IMR-90 (cell line): Measurements from ENCODE around the gene TPX2. TPM values are rescaled to one million over a fixed set of nuclear protein-coding genes. Genes with fewer than 3 reads are reported as not detected.

Experiments used
- ATAC-seq: fragments of 200-7000 bp; cut with Tn5 transposase; 2 replicates; pipeline ENCODE4 v1.9.1; 2020; ENCODE audit warnings: low read depth, mild to moderate bottlenecking, moderate library complexity
- BruUV-seq: library from RNA; stranded (reverse); fragments of 400-500 nt; replicated peaks from 2 replicates; lab custom pipeline; 2021; lab: Mats Ljungman, UMichigan
- CTCF ChIA-PET: fragments of 300-600 bp; formaldehyde crosslinking; extraction: SDS; loops from one replicate; lab custom pipeline; 2021; ENCODE audit warnings: antibody characterized with exemption; lab: Yijun Ruan, JAX
- POLR2A ChIA-PET: fragments of 300-600 bp; sonication (Branson Sonifier 250); formaldehyde crosslinking; loops from one replicate; lab custom pipeline; 2022; ENCODE audit warnings: antibody characterized with exemption; ENCODE audit not compliant: unreplicated experiment; lab: Charles Lee
- DNase-seq: peaks from one replicate; pipeline ENCODE4 v3.0.0; 2013
- H2AFZ ChIP-seq: replicated peaks from 2 replicates; pipeline ENCODE3; 2013; ENCODE audit warnings: low read length, mild to moderate bottlenecking; ENCODE audit not compliant: poor library complexity
- H2AK5ac ChIP-seq: 2 replicates; pipeline ENCODE4 v1.6.1; 2013; ENCODE audit warnings: low read depth, low read length, inconsistent platforms
- H2AK9ac ChIP-seq: replicated peaks from 2 replicates; pipeline ENCODE3; 2013; ENCODE audit warnings: mild to moderate bottlenecking, low read depth, low read length, moderate library complexity; ENCODE audit not compliant: poor library complexity
- H2BK120ac ChIP-seq: 2 replicates; pipeline ENCODE4 v1.6.1; 2013; ENCODE audit warnings: low read depth, low read length, inconsistent platforms
- H2BK15ac ChIP-seq: 3 replicates; pipeline ENCODE4 v1.6.1; 2013; ENCODE audit warnings: low read depth, low read length, inconsistent platforms
- H2BK20ac ChIP-seq: 2 replicates; pipeline ENCODE4 v1.6.1; 2013; ENCODE audit warnings: low read depth, mild to moderate bottlenecking, inconsistent platforms, low read length, moderate library complexity
- H2BK5ac ChIP-seq: 2 replicates; pipeline ENCODE4 v1.6.1; 2013; ENCODE audit warnings: mild to moderate bottlenecking, low read depth, low read length, inconsistent platforms; ENCODE audit not compliant: poor library complexity, severe bottlenecking
- H3K14ac ChIP-seq: replicated peaks from 2 replicates; pipeline ENCODE4 v1.6.1; 2013; ENCODE audit warnings: low read depth, low read length, inconsistent platforms
- H3K18ac ChIP-seq: 2 replicates; pipeline ENCODE4 v1.6.1; 2013; ENCODE audit warnings: low read depth, low read length, control low read depth
- H3K23ac ChIP-seq: 2 replicates; pipeline ENCODE4 v1.6.1; 2013; ENCODE audit warnings: low read depth, low read length, inconsistent platforms
- H3K27ac ChIP-seq: 2 replicates; pipeline ENCODE4 v1.5.1; 2013; ENCODE audit warnings: mild to moderate bottlenecking, control low read depth, low read length; ENCODE audit not compliant: insufficient read depth
- H3K27me3 ChIP-seq: 2 replicates; pipeline ENCODE4 v1.6.1; 2013; ENCODE audit warnings: low read length; ENCODE audit not compliant: control insufficient read depth, insufficient read depth
- H3K36me3 ChIP-seq: 2 replicates; pipeline ENCODE4 v1.6.1; 2013; ENCODE audit warnings: low read length, mixed read lengths; ENCODE audit not compliant: control insufficient read depth, insufficient read depth
- H3K4ac ChIP-seq: 2 replicates; pipeline ENCODE4 v1.6.1; 2013; ENCODE audit warnings: low read depth, low read length, inconsistent platforms
- H3K4me1 ChIP-seq: 2 replicates; pipeline ENCODE4 v1.6.1; 2013; ENCODE audit warnings: low read length, mixed read lengths; ENCODE audit not compliant: control insufficient read depth, insufficient read depth
- H3K4me2 ChIP-seq: 2 replicates; pipeline ENCODE4 v1.6.1; 2013; ENCODE audit warnings: low read depth, mild to moderate bottlenecking, control low read depth, low read length, moderate library complexity
- H3K4me3 ChIP-seq: 2 replicates; pipeline ENCODE4 v1.5.1; 2013; ENCODE audit warnings: low read depth, mild to moderate bottlenecking, control low read depth, low read length, moderate library complexity; ENCODE audit not compliant: insufficient read depth
- H3K56ac ChIP-seq: 2 replicates; pipeline ENCODE4 v1.6.1; 2013; ENCODE audit warnings: low read length, inconsistent platforms; ENCODE audit not compliant: insufficient read depth; ENCODE audit errors: extremely low read depth
- H3K79me1 ChIP-seq, 2 experiments: 2 replicates each; pipeline ENCODE4 v1.6.1; 2013; ENCODE audit warnings: low read length in 2 of 2, inconsistent platforms in 1 of 2, low read depth in 1 of 2
- H3K9ac ChIP-seq: 2 replicates; pipeline ENCODE4 v1.6.1; 2013; ENCODE audit warnings: low read depth, low read length, control low read depth
- H3K9me1 ChIP-seq: 2 replicates; pipeline ENCODE4 v1.6.1; 2013; ENCODE audit warnings: low read length, inconsistent platforms; ENCODE audit not compliant: insufficient read depth
- H3K9me3 ChIP-seq: 2 replicates; pipeline ENCODE4 v1.6.1; 2013; ENCODE audit warnings: low read length; ENCODE audit not compliant: control insufficient read depth, insufficient read depth
- H4K20me1 ChIP-seq: 2 replicates; pipeline ENCODE4 v1.6.1; 2013; ENCODE audit warnings: low read length, inconsistent platforms; ENCODE audit not compliant: insufficient read depth
- H4K5ac ChIP-seq: 2 replicates; pipeline ENCODE4 v1.6.1; 2013; ENCODE audit warnings: mild to moderate bottlenecking, low read depth, low read length, control low read depth
- H4K8ac ChIP-seq, 2 experiments: 2 replicates each; pipeline ENCODE4 v1.6.1; 2013; ENCODE audit warnings: low read depth in 2 of 2, low read length in 2 of 2, control low read depth in 1 of 2, inconsistent platforms in 1 of 2
- H4K91ac ChIP-seq: 2 replicates; pipeline ENCODE4 v1.6.1; 2013; ENCODE audit warnings: low read depth, low read length, inconsistent platforms; ENCODE audit not compliant: insufficient read depth
- MAFK ChIP-seq: IDR thresholded peaks from 2 replicates; pipeline ENCODE4 v1.6.1; 2012; ENCODE audit warnings: low read depth, low read length, improper control_type of control experiment
- POLR2A ChIP-seq: IDR thresholded peaks from 2 replicates; pipeline ENCODE4 v1.6.1; 2012; ENCODE audit warnings: mild to moderate bottlenecking, low read depth, low read length
- SMC3 ChIP-seq: fragments of 150-350 bp; IDR thresholded peaks from 2 replicates; pipeline ENCODE4 v1.6.1; 2016; ENCODE audit warnings: low read depth, mild to moderate bottlenecking, antibody characterized with exemption, low read length, moderate library complexity
- WGBS, 2 experiments: methylation state at CpG; one replicate each; pipeline versions ENCODE4 v1.1.5 to v1.1.7; 2013; ENCODE audit warnings: missing lambda C conversion rate in 2 of 2; ENCODE audit not compliant: insufficient read length in 1 of 2; ENCODE audit errors: extremely low coverage in 2 of 2; 5-methylcytosine and 5-hydroxymethylcytosine counted together
- dilution Hi-C: fragments of 300-500 bp; cut with HindIII; formaldehyde crosslinking; loops from one replicate; pipeline ENCODE4 v1.14.3; 2018; ENCODE audit warnings: low sequenced_read_pairs; ENCODE audit not compliant: unreplicated experiment
- in situ Hi-C: fragments of 300-500 bp; cut with MboI; formaldehyde crosslinking; loops from 3 replicates; pipeline ENCODE4 v1.14.3; 2019; ENCODE audit warnings: low sequenced_read_pairs, inconsistent platforms, mixed read lengths
- intact Hi-C: fragments of 100-400 bp; cut with micrococcal nuclease; formaldehyde crosslinking; loops from 2 replicates; pipeline ENCODE4 v1.10.0; 2022
- polyA plus RNA-seq, 3 experiments: library from polyadenylated mRNA; depleted of rRNA; stranded (reverse); fragments of >200 nt; gene quantifications; 2 replicates each; pipeline ENCODE4 v1.2.3, GENCODE V29; 2012; ENCODE audit warnings: low replicate concordance in 1 of 3
- total RNA-seq: library from RNA; depleted of rRNA; stranded (reverse); fragments of >200 nt; gene quantifications from 2 replicates; pipeline ENCODE4 v1.2.3, GENCODE V29; 2012

TPX2 gene
- total and polyA plus RNA-seq, 2 of the 4 experiments (the other 2 are of a cell fraction), result 28.5 to 72.2 TPM

GRCh38 chr20:31830406-31830981 is 91.4 kb downstream of the TPX2 start:
- Histone ChIP-seq H2BK20ac (no peak overlapping the region), H3K79me1 (no peaks in the 10 kb centered on the region), H2AFZ (no peak overlapping the region), H3K9ac (no peak overlapping the region), H3K4ac (no peak overlapping the region), H3K56ac (no peak overlapping the region), H3K27ac (no peak overlapping the region), H3K9me1 (peaks cover 4% of the 10 kb centered on the region), H4K5ac (no peak overlapping the region), H4K91ac (no peak overlapping the region), H3K14ac (no peak overlapping the region), H3K18ac (no peak overlapping the region), H3K27me3 (peaks cover 8% of the 10 kb centered on the region), H2AK5ac (no peak overlapping the region), H3K4me1 (peaks cover under 1% of the 10 kb centered on the region; the same call in 1 of the 2 replicates), H3K4me2 (no peak overlapping the region), H3K4me3 (no peak overlapping the region), H2BK120ac (no peak overlapping the region), H4K20me1 (peaks cover 6% of the 10 kb centered on the region), H4K8ac (no peak overlapping the region), H2BK15ac (no peak overlapping the region), H3K36me3 (no peaks in the 10 kb centered on the region), H2BK5ac (no peak overlapping the region), H2AK9ac (no peak overlapping the region), H3K9me3 (no peaks in the 10 kb centered on the region), H3K23ac (no peak overlapping the region)
- in situ Hi-C loops, result loop anchor here (25.0 kb wide), 2 partner anchors 657 to 832 kb away; partner anchors contain the start of gene C20orf203
- dilution Hi-C loops, result no loop called here
- POLR2A ChIA-PET, result no interaction called here
- no peak for TF ChIP-seq MAFK
- no peak for TF ChIP-seq SMC3
- TF ChIP-seq POLR2A, result no peak
- BruUV-seq, result no TSS peak
- WGBS, 2 experiments, result no CpG with 5 or more reads among the region's 8 CpGs
- CTCF ChIA-PET, result interaction anchor here (0.9 to 1.3 kb wide), 2 partner anchors 12 to 16 kb away, joined by 3 to 4 read pairs; no protein-coding TSS in a partner anchor
- no peak for ATAC-seq
- DNase-seq, result no peak
- intact Hi-C loops, result no loop called here
